ENCODE results near the gene LBP. TPM values are rescaled to one million over a fixed set of nuclear protein-coding genes. Genes with fewer than 3 reads are reported as not detected.

The LBP gene
- total RNA-seq, 4 donors from 2014 or later: 0.38 to 6.2 TPM; not detected in 2

- Histone ChIP-seq H3K27ac (no peak overlapping the region), H3K4me3 (no peak overlapping the region), H3K4me1 (no peaks in the 10 kb centered on the region), H3K36me3 (no peaks in the 10 kb centered on the region), H3K27me3 (no peaks in the 10 kb centered on the region), H3K9me3 (no peaks in the 10 kb centered on the region)
- no peak for DNase-seq (ENCODE audit: low spot score in 2 of 2)
- WGBS: 77% methylated on average over 7 of the region's 7 CpGs
- TF ChIP-seq POLR2AphosphoS5 (IDR thresholded peaks at IDR 0.05): no peak
- TF ChIP-seq POLR2A (IDR thresholded peaks at IDR 0.05): no peak
- no peak for TF ChIP-seq CTCF (IDR thresholded peaks at IDR 0.05)
- no peak for TF ChIP-seq EP300 (IDR thresholded peaks at IDR 0.05)
These were observed 11.4 kb downstream of the LBP start for GRCh38 chr20:38357653-38358207.

GRCh38 chr20:38358556-38358955, 12.3 kb downstream of the LBP start:
- no peaks in the 10 kb centered on the region for H3K9me3 ChIP-seq
- no peak overlapping the region for H3K27ac ChIP-seq
- no peaks in the 10 kb centered on the region for H3K27me3 ChIP-seq
- no peaks in the 10 kb centered on the region for H3K4me1 ChIP-seq
- no peak for DNase-seq (ENCODE audit: low spot score in 2 of 2)
- WGBS: 85% methylated on average over 7 of the region's 7 CpGs
- H3K36me3 ChIP-seq: no peaks in the 10 kb centered on the region
- TF ChIP-seq EP300 (IDR thresholded peaks at IDR 0.05) (no peak), POLR2A (IDR thresholded peaks at IDR 0.05) (no peak), POLR2AphosphoS5 (IDR thresholded peaks at IDR 0.05) (no peak), CTCF (IDR thresholded peaks at IDR 0.05) (no peak)
- H3K4me3 ChIP-seq: no peak overlapping the region

- Histone ChIP-seq H3K27ac (no peak overlapping the region), H3K36me3 (no peaks in the 10 kb centered on the region), H3K27me3 (no peaks in the 10 kb centered on the region), H3K4me1 (no peaks in the 10 kb centered on the region), H3K4me3 (no peak overlapping the region), H3K9me3 (no peaks in the 10 kb centered on the region)
- DNase-seq (ENCODE audit: low spot score in 2 of 2): no peak
- TF ChIP-seq POLR2A (IDR thresholded peaks at IDR 0.05): no peak
- no peak for TF ChIP-seq POLR2AphosphoS5 (IDR thresholded peaks at IDR 0.05)
- no peak for TF ChIP-seq EP300 (IDR thresholded peaks at IDR 0.05)
- no peak for TF ChIP-seq CTCF (IDR thresholded peaks at IDR 0.05)
- WGBS: 85% methylated on average over 8 of the region's 8 CpGs
These were observed 16.9 kb downstream of the LBP start for GRCh38 chr20:38363004-38363747.

- 38% methylated on average over 2 of the region's 2 CpGs for WGBS
These were observed 23.1 kb downstream of the LBP start for GRCh38 chr20:38369389-38369788.

More at GRCh38 chr20:38369389-38369788, 23.1 kb downstream of the LBP start:
- TF ChIP-seq POLR2A (IDR thresholded peaks at IDR 0.05) (no peak), EP300 (IDR thresholded peaks at IDR 0.05) (no peak), POLR2AphosphoS5 (IDR thresholded peaks at IDR 0.05) (no peak), CTCF (IDR thresholded peaks at IDR 0.05) (no peak)
- H3K4me1 ChIP-seq: no peaks in the 10 kb centered on the region
- no peaks in the 10 kb centered on the region for H3K36me3 ChIP-seq
- no peak for DNase-seq (ENCODE audit: low spot score in 2 of 2)
- peaks cover 8% of the 10 kb centered on the region for H3K27me3 ChIP-seq
- no peak overlapping the region for H3K4me3 ChIP-seq
- no peaks in the 10 kb centered on the region for H3K9me3 ChIP-seq
- no peak overlapping the region for H3K27ac ChIP-seq
